Hippocampal formation (tissue), 2 donors: ENCODE data around the gene DUSP14.
"Not testable (repeated sequence)": the region's sequence is repeated elsewhere in the genome, so short reads cannot be mapped to it uniquely, and the experiment has no call there.

Experiments
- DNase-seq, 2 donors: peaks; one replicate each; lab custom pipeline; 2025; lab: John Stamatoyannopoulos, UW

The DUSP14 gene

DNA sequence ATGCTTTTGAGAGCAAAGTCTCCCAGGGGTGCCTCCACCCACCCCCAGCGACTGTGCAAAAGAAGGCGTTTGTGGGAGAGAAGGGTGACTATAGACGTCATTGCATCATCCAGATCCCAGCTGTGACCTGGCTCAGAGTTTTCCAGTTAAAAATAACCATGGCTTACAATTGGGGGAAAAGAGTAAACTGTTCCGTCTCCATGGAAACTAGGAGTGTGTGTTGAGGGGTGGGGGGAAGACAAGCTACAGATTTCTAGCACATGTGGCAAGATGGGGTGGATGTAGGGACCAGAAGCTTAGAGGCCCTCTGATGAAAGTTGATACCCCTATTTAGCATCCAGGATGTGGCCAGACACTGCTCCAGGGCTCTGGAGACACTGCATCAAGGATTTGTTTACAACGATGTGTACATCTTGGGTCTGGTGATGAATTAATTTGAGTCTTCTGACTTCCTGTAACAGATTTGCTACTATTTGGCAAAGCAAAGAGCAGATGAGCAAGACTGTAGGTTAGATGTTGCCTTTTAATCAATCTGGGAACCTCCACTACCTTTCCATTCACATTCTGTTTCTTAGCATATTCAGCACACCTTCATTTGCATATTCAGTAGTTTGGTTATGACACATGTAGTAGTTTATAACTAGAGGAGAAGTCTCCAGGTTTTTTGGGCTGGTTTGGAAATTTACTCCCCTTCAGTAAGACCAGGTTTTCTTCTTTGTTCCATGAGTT lies 6.2 kb upstream of the DUSP14 start:
- DNase-seq: no peak

DNA sequence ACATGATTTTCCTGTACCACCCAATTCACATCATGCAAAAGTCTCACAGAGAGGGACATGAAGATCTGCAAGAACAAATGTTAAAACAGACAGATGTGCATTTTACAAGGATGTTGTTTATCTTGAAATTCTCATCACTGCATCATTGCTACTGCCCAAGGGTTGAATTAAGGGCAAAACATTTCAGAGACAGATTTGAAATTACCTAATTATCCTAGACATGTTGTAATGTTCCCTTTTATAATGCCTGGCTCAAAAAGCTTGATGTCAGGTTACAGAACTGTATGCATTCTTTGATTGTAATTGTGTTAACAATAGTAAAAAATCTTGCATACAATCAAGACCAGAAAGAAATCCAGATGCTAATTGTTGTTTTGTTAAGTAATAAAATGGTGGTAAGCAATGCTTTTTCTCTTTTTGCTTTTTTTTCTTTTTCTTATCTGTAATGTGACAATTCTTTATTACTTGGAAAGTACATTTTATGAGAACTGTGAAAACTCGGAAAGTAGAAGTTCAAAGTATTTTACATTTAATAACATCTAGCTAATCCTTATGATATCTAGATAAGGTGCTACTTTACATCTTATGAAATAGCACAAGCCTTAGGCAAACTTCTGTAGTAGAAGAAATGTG lies 3.6 kb upstream of the DUSP14 start:
- DNase-seq: no peak

DNA sequence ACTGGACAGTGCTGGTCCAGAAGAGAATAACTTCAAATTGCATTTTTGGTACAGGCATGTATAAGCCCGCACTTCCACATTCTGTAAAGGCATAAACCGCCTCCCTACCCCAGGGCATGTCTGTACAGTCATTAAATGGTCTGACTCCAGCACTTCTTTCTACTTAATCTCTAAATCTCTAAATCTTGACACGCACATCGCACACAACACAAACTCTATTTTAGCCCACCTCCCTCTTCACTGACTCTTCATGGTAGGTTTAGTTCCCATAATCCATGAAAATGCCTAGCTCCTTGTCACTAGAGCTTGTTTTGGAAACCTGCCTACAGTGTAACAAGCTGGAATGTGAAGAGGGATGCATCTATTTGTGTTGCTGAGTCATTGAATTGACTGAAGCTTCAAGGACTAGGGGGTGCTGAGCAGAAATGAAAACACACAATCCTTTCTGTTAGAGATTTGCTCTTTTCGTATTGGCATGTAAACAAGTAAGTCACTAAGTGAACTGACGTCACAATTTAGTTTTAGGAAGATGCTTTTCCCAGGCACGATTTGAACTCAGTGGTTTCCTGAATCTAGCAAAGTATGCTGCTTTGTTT lies 1.6 kb upstream of the DUSP14 start:
- DNase-seq: peak in 1 of 2 donors; percentile 25

- no peak for DNase-seq
Measured at GRCh38 chr17:37488607-37489196, 989 bp upstream of the DUSP14 start.

DNA sequence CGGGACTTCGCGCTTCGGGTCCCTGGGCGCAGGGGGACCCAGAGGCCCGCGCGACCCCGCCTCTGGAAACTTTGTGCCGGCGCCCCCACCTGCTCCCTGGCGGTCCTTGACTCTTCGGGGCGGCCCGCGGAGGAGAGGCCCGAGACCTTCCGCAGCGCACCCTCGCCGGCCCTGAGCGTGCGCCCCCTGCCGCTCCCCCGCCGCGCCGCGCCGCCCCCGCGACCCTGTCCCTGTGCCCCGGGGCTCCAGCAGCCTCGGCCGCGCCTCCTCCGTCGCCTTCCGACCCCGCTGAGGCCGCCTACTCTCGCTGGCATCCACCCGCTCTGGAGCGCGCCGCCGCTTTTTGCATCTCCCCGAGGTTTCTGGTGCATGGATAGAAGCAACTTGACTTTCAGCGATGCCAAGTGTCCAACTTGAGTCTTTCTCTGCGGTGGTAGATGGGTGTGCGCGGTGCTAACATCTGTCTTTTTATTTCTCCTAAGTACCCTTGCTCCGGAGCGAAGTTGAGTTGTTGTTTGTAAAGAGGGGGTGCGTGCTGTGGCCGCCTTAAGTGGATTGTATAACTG lies 414 bp downstream of the DUSP14 start:
- peak in 1 of 2 donors; percentile 48 for DNase-seq

DNA sequence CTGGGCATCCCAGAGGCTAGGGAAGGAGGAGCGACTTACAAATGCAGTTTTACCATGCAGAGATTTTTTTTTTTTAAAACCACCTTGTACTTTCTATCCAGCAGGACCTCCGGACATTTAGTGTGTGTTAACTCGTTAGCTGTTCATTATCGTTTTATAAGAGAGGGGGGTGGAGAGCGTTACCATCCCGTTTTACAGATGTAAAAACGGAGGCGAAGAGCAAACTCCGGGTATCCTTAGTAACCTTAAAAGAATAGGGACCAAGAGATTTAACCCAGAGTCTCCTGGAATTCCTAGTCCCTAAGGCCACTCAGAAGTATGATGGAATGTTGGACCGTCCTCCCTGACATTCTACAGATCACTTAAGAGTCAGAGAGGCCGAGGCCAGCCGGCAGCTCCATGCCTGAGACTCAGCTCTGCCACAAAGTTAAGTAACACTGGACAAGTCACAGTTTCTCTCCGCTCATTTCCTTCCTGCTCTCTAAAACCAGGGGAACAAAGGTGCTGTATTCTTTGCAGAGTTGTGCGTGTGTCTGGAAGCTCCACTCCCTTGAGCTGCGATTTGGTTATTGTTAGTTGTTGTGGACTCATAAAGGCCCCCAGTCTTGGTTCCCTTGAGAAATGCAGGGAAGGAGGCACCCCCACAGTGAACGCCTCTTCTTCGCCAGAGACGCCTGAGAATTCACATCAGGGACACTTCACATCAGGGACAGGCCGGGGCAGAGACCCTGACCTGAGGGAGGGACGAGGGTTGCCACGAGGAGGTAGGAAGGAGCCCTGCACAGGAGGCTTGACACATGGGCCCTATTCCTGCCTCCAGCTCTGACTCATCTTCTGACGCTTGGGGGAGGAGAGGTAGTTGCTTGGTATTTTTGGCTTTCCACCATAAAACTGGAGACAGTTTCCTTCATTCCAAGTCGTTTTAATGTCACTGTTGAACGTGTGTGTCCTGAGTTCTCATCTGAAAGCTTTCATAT lies 1.2 kb downstream of the DUSP14 start:
- DNase-seq: no peak

DNA sequence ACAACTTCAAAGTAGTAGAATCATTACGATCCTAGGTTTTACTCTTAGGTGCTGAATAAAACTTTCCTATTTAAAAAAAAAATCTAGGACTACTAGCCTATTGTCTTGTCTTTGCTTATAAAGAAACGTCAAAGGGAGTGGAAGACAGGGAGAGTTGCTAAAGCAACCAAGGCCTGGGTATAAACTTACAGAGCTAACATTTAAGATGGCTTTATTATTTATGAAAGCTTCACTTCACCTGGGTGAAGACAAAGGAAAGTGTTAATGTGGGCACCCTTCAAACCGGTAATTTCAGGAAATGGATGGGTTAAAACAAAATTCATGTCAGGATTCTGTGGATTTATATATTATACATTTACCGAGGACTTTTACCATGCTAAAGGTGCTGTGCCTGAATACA lies 2.5 kb downstream of the DUSP14 start:
- no peak for DNase-seq

GRCh38 chr17:37493249-37494027 lies 3.7 kb downstream of the DUSP14 start:
- no peak for DNase-seq

DNA sequence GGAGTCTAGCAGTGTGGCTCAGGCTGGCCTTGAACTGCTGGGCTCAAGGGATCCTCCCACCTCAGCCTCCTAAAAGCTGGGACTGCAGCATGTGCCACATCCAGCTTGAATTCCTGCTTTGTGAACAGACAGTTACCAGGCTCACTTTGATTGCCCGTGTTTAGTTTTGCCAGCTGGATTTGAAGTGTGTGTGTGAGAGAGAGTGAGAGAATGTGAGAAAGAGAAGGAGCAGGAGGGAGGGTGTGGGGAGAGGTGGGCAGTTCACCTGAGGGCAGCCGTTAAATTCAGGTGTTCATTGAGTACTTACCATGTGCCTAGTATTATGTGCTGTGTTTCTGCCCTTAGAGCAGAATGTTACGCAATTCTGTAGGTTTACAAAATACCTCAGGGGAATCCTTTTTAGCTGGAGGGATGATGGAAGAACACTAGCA lies 4.7 kb downstream of the DUSP14 start:
- DNase-seq: no peak

DNA sequence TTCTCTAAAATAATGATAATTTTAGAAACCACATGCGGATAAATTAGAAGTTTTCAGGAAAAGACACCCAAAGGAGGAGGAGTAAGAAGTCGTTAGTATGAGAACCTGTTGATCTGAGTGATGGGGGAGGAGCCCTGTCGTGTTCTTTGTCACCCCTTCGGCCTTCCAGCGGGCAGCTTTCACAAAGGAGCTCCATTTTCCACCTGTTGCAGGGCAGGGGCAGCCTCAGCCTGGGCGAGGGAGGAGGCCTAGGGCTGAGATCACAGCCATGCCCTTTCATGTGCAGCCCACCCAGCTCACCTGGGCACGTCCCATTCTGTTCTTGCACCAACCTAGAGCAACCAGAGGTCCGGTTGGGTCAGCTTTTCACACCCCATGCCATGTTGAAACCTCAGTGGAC lies 5.3 kb downstream of the DUSP14 start:
- no peak for DNase-seq

GRCh38 chr17:37500378-37500777 lies 10.7 kb downstream of the DUSP14 start:
- no peak for DNase-seq

- no peak for DNase-seq
Measured at GRCh38 chr17:37502009-37502936, 12.6 kb downstream of the DUSP14 start.

DNA sequence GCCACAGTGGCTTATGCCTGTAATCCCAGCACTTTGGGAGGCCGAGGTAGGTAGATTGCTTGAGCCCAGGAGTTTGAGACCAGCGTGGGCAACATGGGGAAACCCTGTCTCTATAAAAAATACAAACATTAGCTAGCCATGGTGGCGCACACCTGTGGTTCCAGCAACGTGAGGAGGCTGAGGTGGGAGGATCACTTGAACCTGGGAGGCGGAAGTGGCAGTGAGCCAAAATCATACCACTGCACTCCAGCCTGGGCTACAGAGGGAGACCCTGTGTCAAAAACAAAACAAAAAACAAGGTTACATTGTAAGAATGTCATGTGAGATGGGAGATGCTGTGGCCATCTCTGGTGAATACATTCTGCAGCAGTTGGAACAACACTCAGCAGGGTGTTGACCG lies 13.5 kb downstream of the DUSP14 start:
- no peak for DNase-seq

DNA sequence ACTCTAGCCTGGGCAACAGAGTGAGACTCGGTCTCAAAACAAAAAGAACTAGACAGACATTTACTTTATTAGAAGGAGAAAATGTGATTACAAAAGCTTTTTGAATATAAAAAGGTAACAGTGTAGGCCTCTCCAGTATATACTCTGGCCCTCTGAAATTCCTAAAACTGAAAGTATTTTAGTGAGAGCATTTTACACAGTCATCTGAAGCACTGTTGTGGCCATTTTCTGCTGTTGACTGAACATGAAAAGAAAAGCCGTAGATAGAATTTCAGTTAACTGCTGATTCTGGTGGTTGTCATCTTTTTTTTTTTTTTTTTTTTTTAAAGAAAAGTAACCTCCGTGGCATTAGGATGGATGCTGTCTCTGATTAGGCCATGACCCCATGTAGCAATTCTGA lies 15.6 kb downstream of the DUSP14 start:
- no peak for DNase-seq

DNA sequence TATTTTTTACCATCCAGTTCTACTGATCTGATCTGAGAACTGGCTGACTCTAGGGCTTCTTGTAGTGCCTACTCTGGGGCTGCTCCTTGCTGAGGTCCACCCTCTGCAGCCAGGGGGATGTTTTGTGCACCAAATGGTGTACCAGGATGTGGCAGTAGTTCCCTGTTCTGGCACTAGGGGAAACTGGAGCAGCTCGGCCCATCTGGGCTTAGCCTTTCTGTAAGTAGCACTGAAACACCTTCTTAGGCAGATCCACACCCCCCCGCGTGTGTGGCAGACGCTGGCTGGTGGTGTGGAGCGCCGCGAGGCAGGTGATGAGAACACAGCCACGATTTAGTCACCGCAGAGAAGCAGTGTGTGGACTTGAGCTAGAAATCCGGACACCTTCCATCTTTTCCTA lies 17.0 kb downstream of the DUSP14 start:
- peak; percentile 31 to 47 for DNase-seq

DNA sequence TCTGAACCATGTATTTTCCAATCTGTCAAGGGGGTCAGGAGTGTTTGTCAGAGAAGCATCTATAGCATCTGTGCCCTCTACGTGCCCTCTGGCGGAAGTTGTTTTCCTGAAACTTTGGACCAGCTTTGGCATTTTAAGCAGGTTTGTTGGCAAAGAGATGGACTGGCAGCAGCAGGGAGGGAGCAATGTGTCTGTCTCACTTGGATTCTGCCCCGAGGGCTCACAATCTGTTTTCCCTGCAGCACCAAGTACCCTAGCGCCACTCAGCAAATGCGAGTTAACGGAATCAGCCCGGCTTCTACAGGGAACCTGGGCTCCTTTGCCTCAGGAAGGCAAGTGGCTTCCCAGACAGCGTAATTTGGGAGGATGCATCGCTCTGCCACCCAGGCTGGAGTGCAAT lies 17.4 kb downstream of the DUSP14 start:
- DNase-seq: peak in 1 of 2 donors; percentile 47

DNA sequence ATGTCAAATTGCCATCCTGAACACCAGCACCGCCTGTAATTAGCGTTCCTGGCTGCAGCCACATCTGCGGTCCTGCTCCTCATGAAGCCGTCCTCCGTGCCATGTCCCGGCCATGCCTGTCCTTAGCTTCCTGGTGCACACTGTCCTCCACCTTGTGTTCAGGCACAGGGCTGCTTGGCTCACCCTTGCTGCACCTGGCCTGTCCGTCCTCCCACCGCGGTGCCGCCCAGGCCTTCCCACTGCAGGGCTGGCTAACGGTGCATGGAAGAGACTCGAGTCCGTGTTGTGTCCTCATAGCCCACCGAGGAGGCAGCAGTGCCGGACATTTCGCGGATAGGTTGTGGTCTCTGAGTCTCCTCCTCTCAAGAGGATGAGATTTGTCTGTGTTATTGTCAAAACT lies 20.4 kb downstream of the DUSP14 start:
- DNase-seq: no peak

DNA sequence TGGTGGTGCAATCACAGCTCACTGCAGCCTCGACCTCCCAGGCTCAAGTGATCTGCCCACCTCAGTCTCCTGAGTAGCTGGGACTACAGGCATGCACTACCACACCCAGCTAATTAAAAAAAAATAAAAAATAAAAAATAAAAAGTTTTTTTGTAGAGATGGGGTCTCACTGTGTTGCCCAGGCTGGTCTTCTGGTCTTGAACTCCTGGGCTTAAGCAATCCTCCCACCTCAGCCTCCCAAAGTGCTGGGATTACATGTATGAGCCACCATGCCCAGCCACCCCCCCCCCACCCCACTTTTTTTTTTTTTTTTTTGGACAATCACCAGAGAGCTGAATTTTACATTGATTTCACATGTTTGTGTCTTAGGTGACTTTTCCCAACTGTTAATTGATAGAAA lies 22.0 kb downstream of the DUSP14 start:
- DNase-seq: not testable (repeated sequence)

- DNase-seq: peak in 1 of 2 donors; percentile 3
Measured at GRCh38 chr17:37512442-37513068, 22.9 kb downstream of the DUSP14 start.
